Activated CD4-positive, alpha-beta T cell treated with anti-CD3 and anti-CD28 coated beads, Interleukin-2, amount 10 ng/mL, durations not matched to agents 7 days and 5 days (primary cell): Measurements from ENCODE around the gene NR2F6. TPM values are rescaled to one million over a fixed set of nuclear protein-coding genes. Genes with fewer than 3 reads are reported as not detected.

Experiments used
- CTCF ChIA-PET: fragments of 350-600 bp; sonication (Branson Sonifier 250); formaldehyde crosslinking; loops from one replicate; lab custom pipeline; 2021; ENCODE audit warnings: antibody characterized with exemption; lab: Charles Lee
- POLR2A ChIA-PET: fragments of 350-600 bp; sonication (Branson Sonifier 250); formaldehyde crosslinking; loops from one replicate; lab custom pipeline; 2021; ENCODE audit warnings: antibody characterized with exemption; lab: Charles Lee
- DNase-seq: peaks from one replicate; pipeline ENCODE4 v3.0.0-alpha.2; 2020
- H3K27ac Mint-ChIP-seq: one replicate; pipeline ENCODE4 v1.8.0; 2021; ENCODE audit warnings: mild to moderate bottlenecking, moderate library complexity, mixed read lengths
- H3K27me3 Mint-ChIP-seq: one replicate; pipeline ENCODE4 v1.8.0; 2021; ENCODE audit warnings: mixed read lengths
- H3K36me3 Mint-ChIP-seq: one replicate; pipeline ENCODE4 v1.8.0; 2021; ENCODE audit warnings: low read depth, mixed read lengths
- H3K4me1 Mint-ChIP-seq: one replicate; pipeline ENCODE4 v1.8.0; 2021; ENCODE audit warnings: mixed read lengths
- H3K4me3 Mint-ChIP-seq: one replicate; pipeline ENCODE4 v1.8.0; 2021; ENCODE audit warnings: mild to moderate bottlenecking, moderate library complexity, mixed read lengths
- H3K9me3 Mint-ChIP-seq: one replicate; pipeline ENCODE4 v1.8.0; 2021; ENCODE audit warnings: mixed read lengths
- total RNA-seq, 2 experiments: library from RNA; stranded (reverse); gene quantifications; one replicate each; pipeline ENCODE4 v1.2.3, GENCODE V29; 2021

The NR2F6 gene
- total RNA-seq, 2 experiments from 2014 or later = 3.6 to 3.8 TPM

GRCh38 chr19:17214508-17215126 lies 31.1 kb downstream of the NR2F6 start:
- peaks cover 25% of the 10 kb centered on the region for H3K4me1 Mint-ChIP-seq
- no peaks in the 10 kb centered on the region for H3K9me3 Mint-ChIP-seq
- ChIA-PET CTCF (interaction anchor here (0.5 to 1.7 kb wide), 9 partner anchors 9 to 121 kb away, joined by 3 to 5 read pairs (median 3); partner anchors contain the start of gene DDA1), POLR2A (interaction anchor here (1.1 to 1.4 kb wide), 2 partner anchors 52 to 138 kb away, joined by 3 to 5 read pairs; partner anchors contain the start of gene BABAM1)
- no peak for DNase-seq
- peaks cover 38% of the 10 kb centered on the region for H3K36me3 Mint-ChIP-seq
- no peaks in the 10 kb centered on the region for H3K27me3 Mint-ChIP-seq
- peak overlapping the region; percentile 76 for H3K4me3 Mint-ChIP-seq
- peak overlapping the region; percentile 98 for H3K27ac Mint-ChIP-seq

GRCh38 chr19:17213334-17213733 lies 32.4 kb downstream of the NR2F6 start:
- Mint-ChIP-seq H3K27ac (no peak overlapping the region), H3K4me1 (peaks cover 35% of the 10 kb centered on the region), H3K36me3 (peaks cover 43% of the 10 kb centered on the region), H3K27me3 (no peaks in the 10 kb centered on the region), H3K9me3 (no peaks in the 10 kb centered on the region), H3K4me3 (no peak overlapping the region)
- ChIA-PET CTCF (no interaction called here), POLR2A (no interaction called here)
- DNase-seq = no peak

- CTCF ChIA-PET = interaction anchor here (1.4 kb wide), 1 partner anchor 12 kb away, joined by 3 read pairs; no protein-coding TSS in a partner anchor
- POLR2A ChIA-PET = no interaction called here
- H3K4me1 Mint-ChIP-seq = peaks cover 35% of the 10 kb centered on the region
- peaks cover 36% of the 10 kb centered on the region for H3K36me3 Mint-ChIP-seq
- no peak overlapping the region for H3K27ac Mint-ChIP-seq
- H3K27me3 Mint-ChIP-seq = no peaks in the 10 kb centered on the region
- H3K9me3 Mint-ChIP-seq = no peaks in the 10 kb centered on the region
- no peak for DNase-seq
- no peak overlapping the region for H3K4me3 Mint-ChIP-seq
Measured at GRCh38 chr19:17211547-17212446, 33.9 kb downstream of the NR2F6 start.

GRCh38 chr19:17210296-17210695 lies 35.4 kb downstream of the NR2F6 start:
- DNase-seq = no peak
- no peaks in the 10 kb centered on the region for H3K27me3 Mint-ChIP-seq
- H3K27ac Mint-ChIP-seq = no peak overlapping the region
- H3K9me3 Mint-ChIP-seq = no peaks in the 10 kb centered on the region
- peaks cover 38% of the 10 kb centered on the region for H3K36me3 Mint-ChIP-seq
- CTCF ChIA-PET = interaction anchor here (1.4 kb wide), 1 partner anchor 13 kb away, joined by 3 read pairs; no protein-coding TSS in a partner anchor
- POLR2A ChIA-PET = no interaction called here
- peaks cover 25% of the 10 kb centered on the region for H3K4me1 Mint-ChIP-seq
- H3K4me3 Mint-ChIP-seq = no peak overlapping the region

GRCh38 chr19:17209126-17210036 lies 36.3 kb downstream of the NR2F6 start:
- Mint-ChIP-seq H3K9me3 (no peaks in the 10 kb centered on the region), H3K27ac (no peak overlapping the region)
- POLR2A ChIA-PET = no interaction called here

GRCh38 chr19:17206736-17207581 lies 38.8 kb downstream of the NR2F6 start:
- CTCF ChIA-PET = no interaction called here
- POLR2A ChIA-PET = no interaction called here
- Mint-ChIP-seq H3K27me3 (no peaks in the 10 kb centered on the region), H3K4me1 (peaks cover 15% of the 10 kb centered on the region), H3K27ac (no peak overlapping the region), H3K36me3 (peaks cover 45% of the 10 kb centered on the region), H3K4me3 (no peak overlapping the region), H3K9me3 (no peaks in the 10 kb centered on the region)
- DNase-seq = no peak

More at GRCh38 chr19:17209126-17210036, 36.3 kb downstream of the NR2F6 start:
- Mint-ChIP-seq H3K4me1 (peaks cover 17% of the 10 kb centered on the region), H3K27me3 (no peaks in the 10 kb centered on the region), H3K4me3 (no peak overlapping the region), H3K36me3 (peaks cover 36% of the 10 kb centered on the region)
- DNase-seq = peak; percentile 53
- CTCF ChIA-PET = no interaction called here

- Mint-ChIP-seq H3K36me3 (peaks cover 59% of the 10 kb centered on the region), H3K9me3 (no peaks in the 10 kb centered on the region), H3K27me3 (no peaks in the 10 kb centered on the region), H3K4me3 (no peak overlapping the region), H3K4me1 (peaks cover 15% of the 10 kb centered on the region), H3K27ac (no peak overlapping the region)
- POLR2A ChIA-PET = interaction anchor here (0.6 kb wide), 1 partner anchor 29 kb away, joined by 4 read pairs; no protein-coding TSS in a partner anchor
- CTCF ChIA-PET = interaction anchor here (0.5 to 1.1 kb wide), 3 partner anchors 10 to 23 kb away, joined by 3 to 5 read pairs (median 4); partner anchors contain the start of gene USE1
- DNase-seq = peak; percentile 69
Measured at GRCh38 chr19:17205237-17206140, 40.2 kb downstream of the NR2F6 start.

GRCh38 chr19:17202713-17203112 lies 43.0 kb downstream of the NR2F6 start:
- Mint-ChIP-seq H3K27ac (no peak overlapping the region), H3K36me3 (peaks cover 61% of the 10 kb centered on the region)
- CTCF ChIA-PET = no interaction called here

GRCh38 chr19:17202249-17202648 lies 43.5 kb downstream of the NR2F6 start:
- peak; percentile 18 for DNase-seq
- H3K27ac Mint-ChIP-seq = no peak overlapping the region
- POLR2A ChIA-PET = no interaction called here

More at GRCh38 chr19:17202713-17203112, 43.0 kb downstream of the NR2F6 start:
- Mint-ChIP-seq H3K4me1 (no peaks in the 10 kb centered on the region), H3K4me3 (no peak overlapping the region), H3K27me3 (no peaks in the 10 kb centered on the region), H3K9me3 (no peaks in the 10 kb centered on the region)
- no peak for DNase-seq
- POLR2A ChIA-PET = no interaction called here

GRCh38 chr19:17200408-17201079 lies 45.2 kb downstream of the NR2F6 start:
- POLR2A ChIA-PET = no interaction called here
- peaks cover 2% of the 10 kb centered on the region for H3K4me1 Mint-ChIP-seq
- peaks cover 68% of the 10 kb centered on the region for H3K36me3 Mint-ChIP-seq
- H3K27me3 Mint-ChIP-seq = no peaks in the 10 kb centered on the region
- H3K9me3 Mint-ChIP-seq = no peaks in the 10 kb centered on the region
- no peak for DNase-seq
- no peak overlapping the region for H3K4me3 Mint-ChIP-seq
- H3K27ac Mint-ChIP-seq = no peak overlapping the region
- CTCF ChIA-PET = interaction anchor here (0.6 kb wide), 1 partner anchor 67 kb away, joined by 5 read pairs; no protein-coding TSS in a partner anchor

More at GRCh38 chr19:17202249-17202648, 43.5 kb downstream of the NR2F6 start:
- Mint-ChIP-seq H3K36me3 (peaks cover 65% of the 10 kb centered on the region), H3K4me1 (no peaks in the 10 kb centered on the region), H3K27me3 (no peaks in the 10 kb centered on the region), H3K9me3 (no peaks in the 10 kb centered on the region), H3K4me3 (no peak overlapping the region)
- CTCF ChIA-PET = no interaction called here
